Activated B cell treated with CpG ODN at 0.5 μM for 24 hours (primary cell): Measurements from ENCODE around the gene CEACAM4. TPM values are rescaled to one million over a fixed set of nuclear protein-coding genes. Genes with fewer than 3 reads are reported as not detected.

Source experiments
- ATAC-seq: fragments of 200-7000 bp; cut with Tn5 transposase; one replicate; pipeline ENCODE4 v1.10.0; 2021; ENCODE audit warnings: low read depth, mild to moderate bottlenecking, moderate library complexity
- CTCF ChIA-PET: fragments of 350-600 bp; sonication (Branson Sonifier 250); formaldehyde crosslinking; loops from one replicate; lab custom pipeline; 2021; ENCODE audit warnings: antibody characterized with exemption; lab: Charles Lee
- POLR2A ChIA-PET: fragments of 350-600 bp; sonication (Branson Sonifier 250); formaldehyde crosslinking; loops from one replicate; lab custom pipeline; 2021; ENCODE audit warnings: antibody characterized with exemption; lab: Charles Lee
- DNase-seq: peaks from one replicate; pipeline ENCODE4 v3.0.0; 2022
- H3K27ac Mint-ChIP-seq: one replicate; pipeline ENCODE4 v1.8.0; 2020; ENCODE audit warnings: mixed read lengths
- H3K27me3 Mint-ChIP-seq: one replicate; pipeline ENCODE4 v1.8.0; 2021; ENCODE audit warnings: mixed read lengths
- H3K36me3 Mint-ChIP-seq: one replicate; pipeline ENCODE4 v1.8.0; 2021; ENCODE audit warnings: low read depth, mixed read lengths
- H3K4me1 Mint-ChIP-seq: one replicate; pipeline ENCODE4 v1.8.0; 2021; ENCODE audit warnings: mixed read lengths
- H3K4me3 Mint-ChIP-seq: one replicate; pipeline ENCODE4 v1.8.0; 2020; ENCODE audit warnings: mild to moderate bottlenecking, mixed read lengths
- H3K9me3 Mint-ChIP-seq: one replicate; pipeline ENCODE4 v1.8.0; 2020; ENCODE audit warnings: mixed read lengths
- CTCF ChIP-seq: fragments of 200-600 bp; IDR thresholded peaks from one replicate; pipeline ENCODE4 v1.8.0; 2022; ENCODE audit warnings: antibody characterized with exemption, mild to moderate bottlenecking
- intact Hi-C: fragments of 100-400 bp; cut with micrococcal nuclease; formaldehyde crosslinking; loops from one replicate; pipeline ENCODE4 v1.15.1; 2024
- total RNA-seq: library from RNA; stranded (reverse); gene quantifications from 2 replicates; pipeline ENCODE4 v1.2.3, GENCODE V29; 2022

Gene CEACAM4
- total RNA-seq, 1 donor from 2014 or later: not detected

- Mint-ChIP-seq H3K4me3 (no peak overlapping the region), H3K27ac (no peak overlapping the region), H3K9me3 (no peaks in the 10 kb centered on the region), H3K27me3 (peaks cover 29% of the 10 kb centered on the region), H3K4me1 (no peaks in the 10 kb centered on the region), H3K36me3 (no peaks in the 10 kb centered on the region)
- DNase-seq (no peak), ATAC-seq (no peak)
- ChIA-PET CTCF (no interaction called here), POLR2A (no interaction called here)
- TF ChIP-seq CTCF: no peak
- intact Hi-C loops: no loop called here
Observed at GRCh38 chr19:41615207-41615606, 11.7 kb downstream of the CEACAM4 start.

GRCh38 chr19:41612483-41612882, 14.4 kb downstream of the CEACAM4 start:
- H3K4me3 Mint-ChIP-seq: no peak overlapping the region
- peaks cover 40% of the 10 kb centered on the region for H3K27me3 Mint-ChIP-seq
- H3K9me3 Mint-ChIP-seq: peaks cover 3% of the 10 kb centered on the region
- intact Hi-C loops: no loop called here
- ChIA-PET CTCF (no interaction called here), POLR2A (no interaction called here)
- no peaks in the 10 kb centered on the region for H3K36me3 Mint-ChIP-seq
- DNase-seq (no peak), ATAC-seq (no peak)
- TF ChIP-seq CTCF: no peak
- no peaks in the 10 kb centered on the region for H3K4me1 Mint-ChIP-seq
- H3K27ac Mint-ChIP-seq: no peak overlapping the region

GRCh38 chr19:41610789-41611188, 16.1 kb downstream of the CEACAM4 start:
- Mint-ChIP-seq H3K4me3 (no peak overlapping the region), H3K27ac (no peak overlapping the region), H3K36me3 (no peaks in the 10 kb centered on the region), H3K4me1 (no peaks in the 10 kb centered on the region), H3K27me3 (peaks cover 38% of the 10 kb centered on the region), H3K9me3 (peaks cover 3% of the 10 kb centered on the region)
- ATAC-seq (no peak), DNase-seq (no peak)
- intact Hi-C loops: no loop called here
- CTCF ChIA-PET: no interaction called here
- POLR2A ChIA-PET: no interaction called here
- TF ChIP-seq CTCF: no peak

- peaks cover 23% of the 10 kb centered on the region for H3K27me3 Mint-ChIP-seq
- ATAC-seq: no peak
Observed at GRCh38 chr19:41607668-41608067, 19.2 kb downstream of the CEACAM4 start.

DNA sequence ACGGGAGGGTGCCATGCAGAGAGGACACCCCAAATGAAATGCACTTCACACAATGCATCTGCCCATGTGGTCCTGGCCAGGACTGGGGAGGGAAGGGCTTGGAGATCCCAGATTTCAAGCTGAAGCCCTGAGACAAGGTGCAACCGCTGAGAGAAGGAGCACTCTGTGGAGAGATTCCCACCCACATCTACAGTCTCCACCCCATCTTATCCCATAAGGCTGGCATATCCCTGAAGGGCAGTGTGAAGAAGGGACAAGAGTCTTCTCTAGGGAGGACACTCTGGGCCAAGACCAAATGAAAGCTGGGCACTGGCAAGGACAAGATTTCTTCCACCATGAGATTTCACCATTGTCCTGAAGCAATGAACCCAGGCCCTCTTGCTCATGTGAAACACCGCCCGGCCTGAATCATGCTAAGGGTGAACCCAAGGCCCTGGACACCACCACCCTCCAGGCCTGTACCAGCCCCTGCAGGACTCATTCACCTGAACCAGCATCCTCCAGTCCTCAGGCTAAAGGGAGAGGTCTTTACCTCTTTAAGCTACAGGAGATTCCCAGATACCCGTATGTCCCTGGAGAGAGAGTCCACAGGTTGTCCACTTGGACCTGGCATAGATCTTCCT, 20.5 kb downstream of the CEACAM4 start:
- DNase-seq (no peak), ATAC-seq (no peak)
- Mint-ChIP-seq H3K4me3 (no peak overlapping the region), H3K4me1 (no peaks in the 10 kb centered on the region), H3K36me3 (no peaks in the 10 kb centered on the region), H3K27ac (no peak overlapping the region), H3K9me3 (peaks cover 3% of the 10 kb centered on the region), H3K27me3 (peaks cover 20% of the 10 kb centered on the region)
- ChIA-PET POLR2A (no interaction called here), CTCF (interaction anchor here (1.2 kb wide), 1 partner anchor 9 kb away, joined by 4 read pairs; no protein-coding TSS in a partner anchor)
- TF ChIP-seq CTCF: no peak
- intact Hi-C loops: no loop called here

More at GRCh38 chr19:41607668-41608067, 19.2 kb downstream of the CEACAM4 start:
- ChIA-PET POLR2A (no interaction called here), CTCF (no interaction called here)
- no peak overlapping the region for H3K4me3 Mint-ChIP-seq
- H3K36me3 Mint-ChIP-seq: no peaks in the 10 kb centered on the region
- intact Hi-C loops: no loop called here
- H3K9me3 Mint-ChIP-seq: peaks cover 3% of the 10 kb centered on the region
- TF ChIP-seq CTCF: no peak
- H3K4me1 Mint-ChIP-seq: no peaks in the 10 kb centered on the region
- H3K27ac Mint-ChIP-seq: no peak overlapping the region
- DNase-seq: no peak
